ENCODE results near the gene NHLH2. TPM values are rescaled to one million over a fixed set of nuclear protein-coding genes. Genes with fewer than 3 reads are reported as not detected.

The NHLH2 gene
- polyA plus RNA-seq, 4 donors, result not detected

- no peak for DNase-seq (ENCODE audit: low read depth in 4 of 4, low spot score in 3 of 4)
Observed at GRCh38 chr1:115839029-115839678, 1.8 kb downstream of the NHLH2 start.

- DNase-seq (ENCODE audit: low read depth in 4 of 4, low spot score in 3 of 4), result no peak
Observed at GRCh38 chr1:115838431-115839028, 2.4 kb downstream of the NHLH2 start.

- DNase-seq (ENCODE audit: low read depth in 4 of 4, low spot score in 3 of 4), result no peak
Observed at GRCh38 chr1:115837740-115838421, 3.0 kb downstream of the NHLH2 start.

- DNase-seq (ENCODE audit: low read depth in 4 of 4, low spot score in 3 of 4), result no peak
Observed at GRCh38 chr1:115837341-115837739, 3.6 kb downstream of the NHLH2 start.

GRCh38 chr1:115833856-115834255 lies 7.1 kb downstream of the NHLH2 start:
- no peak for DNase-seq (ENCODE audit: low read depth in 4 of 4, low spot score in 3 of 4)

GRCh38 chr1:115832651-115833050 lies 8.3 kb downstream of the NHLH2 start:
- no peak for DNase-seq (ENCODE audit: low read depth in 4 of 4, low spot score in 3 of 4)

GRCh38 chr1:115830963-115831362 lies 10.0 kb downstream of the NHLH2 start:
- DNase-seq (ENCODE audit: low read depth in 4 of 4, low spot score in 3 of 4), result no peak

GRCh38 chr1:115829947-115830346 lies 11.0 kb downstream of the NHLH2 start:
- DNase-seq (ENCODE audit: low read depth in 4 of 4, low spot score in 3 of 4), result no peak

GRCh38 chr1:115829023-115829674 lies 11.8 kb downstream of the NHLH2 start:
- no peak for DNase-seq (ENCODE audit: low read depth in 4 of 4, low spot score in 3 of 4)

- DNase-seq (ENCODE audit: low read depth in 4 of 4, low spot score in 3 of 4), result no peak
Observed at GRCh38 chr1:115828101-115829022, 12.6 kb downstream of the NHLH2 start.

- DNase-seq (ENCODE audit: low read depth in 4 of 4, low spot score in 3 of 4), result no peak
Observed at GRCh38 chr1:115827452-115828044, 13.4 kb downstream of the NHLH2 start.

GRCh38 chr1:115826628-115827027 lies 14.3 kb downstream of the NHLH2 start:
- no peak for DNase-seq (ENCODE audit: low read depth in 4 of 4, low spot score in 3 of 4)

GRCh38 chr1:115822117-115822516 lies 18.8 kb downstream of the NHLH2 start:
- DNase-seq (ENCODE audit: low read depth in 4 of 4, low spot score in 3 of 4), result no peak

GRCh38 chr1:115815694-115816093 lies 25.2 kb downstream of the NHLH2 start:
- DNase-seq (ENCODE audit: low read depth in 4 of 4, low spot score in 3 of 4), result no peak

GRCh38 chr1:115814685-115815398 lies 26.1 kb downstream of the NHLH2 start:
- no peak for DNase-seq (ENCODE audit: low read depth in 4 of 4, low spot score in 3 of 4)

- no peak for DNase-seq (ENCODE audit: low read depth in 4 of 4, low spot score in 3 of 4)
Observed at GRCh38 chr1:115813727-115814126, 27.2 kb downstream of the NHLH2 start.

- DNase-seq (ENCODE audit: low read depth in 4 of 4, low spot score in 3 of 4), result no peak
Observed at GRCh38 chr1:115811140-115811828, 29.6 kb downstream of the NHLH2 start.

- DNase-seq (ENCODE audit: low read depth in 4 of 4, low spot score in 3 of 4), result no peak
Observed at GRCh38 chr1:115810609-115811008, 30.3 kb downstream of the NHLH2 start.

- DNase-seq (ENCODE audit: low read depth in 4 of 4, low spot score in 3 of 4), result no peak
Observed at GRCh38 chr1:115809847-115810246, 31.1 kb downstream of the NHLH2 start.

Data from left renal pelvis (tissue), 4 donors.